GM12873 (cell line): Measurements from ENCODE around the gene RND2.
A peak's percentile ranks its signal among the peaks of the same experiment; 100 is the strongest.

Source experiments
- CTCF ChIP-seq: IDR thresholded peaks from 2 replicates; pipeline ENCODE4 v1.5.1; 2012; ENCODE audit warnings: low read depth, mild to moderate bottlenecking, moderate library complexity, low read length, control low read depth; ENCODE audit not compliant: insufficient read depth; ENCODE audit errors: missing control alignments

The RND2 gene

GRCh38 chr17:42989141-42989540 is 35.9 kb upstream of the RND2 start:
- TF ChIP-seq CTCF, result no peak

GRCh38 chr17:42989726-42990652 is 35.0 kb upstream of the RND2 start:
- TF ChIP-seq CTCF, result no peak

GRCh38 chr17:42991471-42991870 is 33.6 kb upstream of the RND2 start:
- no peak for TF ChIP-seq CTCF

- TF ChIP-seq CTCF, result no peak
These were observed 32.2 kb upstream of the RND2 start for GRCh38 chr17:42992872-42993271.

- TF ChIP-seq CTCF, result no peak
These were observed 27.5 kb upstream of the RND2 start for GRCh38 chr17:42997390-42997983.

- TF ChIP-seq CTCF, result peak; percentile 75
These were observed 26.8 kb upstream of the RND2 start, which contains the start of gene RPL27 for GRCh38 chr17:42997984-42998938. TSS of gene RPL27 (plus strand) at chr17:42998419. CDS start at chr17:42998751, 332 bp downstream.
